Suprapubic skin (tissue), 4 donors: ENCODE results near the gene NQO2.

Experiments
- POLR2A ChIP-seq, 2 donors: fragments of 450-650 bp; IDR thresholded peaks; one replicate each; pipeline ENCODE4 v1.6.1; 2017; ENCODE audit warnings: antibody characterized with exemption in 2 of 2, mild to moderate bottlenecking in 2 of 2, moderate library complexity in 2 of 2
- POLR2AphosphoS5 ChIP-seq, 3 donors: sonication (generic); formaldehyde crosslinking; IDR thresholded peaks; one replicate each; pipeline ENCODE4 v1.6.1; 2017; ENCODE audit warnings: antibody characterized with exemption in 3 of 3

DNA sequence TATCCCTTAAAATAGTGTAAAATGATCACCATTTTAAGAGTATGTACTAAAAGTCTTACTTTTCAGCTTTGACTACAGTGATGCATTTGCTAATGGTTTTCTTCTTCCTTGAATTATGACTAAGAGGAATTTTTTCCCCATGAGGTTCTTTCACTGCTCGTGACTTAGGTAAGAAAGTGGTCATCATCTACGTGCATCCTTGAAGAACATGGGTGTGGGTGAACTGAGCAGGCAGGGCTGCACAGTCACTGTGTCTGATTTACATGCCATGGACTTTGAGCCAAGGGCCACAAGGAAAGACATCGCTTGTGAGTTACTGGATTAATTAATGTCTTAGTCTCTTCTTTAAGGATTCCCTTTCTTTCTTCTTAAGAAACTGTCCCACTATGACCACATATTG, 33.3 kb downstream of the NQO2 start:
- TF ChIP-seq POLR2A (IDR thresholded peaks at IDR 0.05) (peak in 1 of 2 donors; percentile 9), POLR2AphosphoS5 (IDR thresholded peaks at IDR 0.05) (no peak)
